Effector memory CD4-positive, alpha-beta T cell (primary cell): ENCODE results near the gene TYMS.

Source experiments
- DNase-seq, 3 donors: peaks; one replicate each; pipeline ENCODE4 v3.0.0-alpha.2; 2020
- H3K27ac ChIP-seq: 2 replicates; pipeline ENCODE4 v1.7.0; 2013; ENCODE audit warnings: mild to moderate bottlenecking, low read length, moderate library complexity; ENCODE audit not compliant: insufficient read depth, poor library complexity, severe bottlenecking
- H3K27me3 ChIP-seq: replicated peaks from 2 replicates; pipeline ENCODE4 v1.7.0; 2013; ENCODE audit warnings: mild to moderate bottlenecking, low read length; ENCODE audit not compliant: insufficient read depth, control insufficient read depth, poor library complexity, severe bottlenecking
- H3K36me3 ChIP-seq: 2 replicates; pipeline ENCODE4 v1.7.0; 2013; ENCODE audit warnings: mild to moderate bottlenecking, low read length, moderate library complexity; ENCODE audit not compliant: control insufficient read depth, insufficient read depth
- H3K4me1 ChIP-seq: 2 replicates; pipeline ENCODE4 v1.7.0; 2013; ENCODE audit warnings: low read length, mild to moderate bottlenecking; ENCODE audit not compliant: control insufficient read depth, insufficient read depth, poor library complexity, severe bottlenecking
- H3K4me3 ChIP-seq: 2 replicates; pipeline ENCODE4 v1.7.0; 2013; ENCODE audit warnings: low read length, low read depth, mild to moderate bottlenecking; ENCODE audit not compliant: insufficient read depth, poor library complexity, severe bottlenecking
- H3K9me3 ChIP-seq: 2 replicates; pipeline ENCODE4 v1.7.0; 2013; ENCODE audit warnings: mild to moderate bottlenecking, low read length, moderate library complexity; ENCODE audit not compliant: control insufficient read depth

TYMS gene

GRCh38 chr18:659597-659996, 2.1 kb downstream of the TYMS start:
- H3K36me3 ChIP-seq, result no peaks in the 10 kb centered on the region
- H3K9me3 ChIP-seq, result no peaks in the 10 kb centered on the region
- peaks cover 10% of the 10 kb centered on the region for H3K4me1 ChIP-seq
- H3K27me3 ChIP-seq, result no peaks in the 10 kb centered on the region
- H3K4me3 ChIP-seq, result no peak overlapping the region
- no peak for DNase-seq
- H3K27ac ChIP-seq, result no peak overlapping the region

DNA sequence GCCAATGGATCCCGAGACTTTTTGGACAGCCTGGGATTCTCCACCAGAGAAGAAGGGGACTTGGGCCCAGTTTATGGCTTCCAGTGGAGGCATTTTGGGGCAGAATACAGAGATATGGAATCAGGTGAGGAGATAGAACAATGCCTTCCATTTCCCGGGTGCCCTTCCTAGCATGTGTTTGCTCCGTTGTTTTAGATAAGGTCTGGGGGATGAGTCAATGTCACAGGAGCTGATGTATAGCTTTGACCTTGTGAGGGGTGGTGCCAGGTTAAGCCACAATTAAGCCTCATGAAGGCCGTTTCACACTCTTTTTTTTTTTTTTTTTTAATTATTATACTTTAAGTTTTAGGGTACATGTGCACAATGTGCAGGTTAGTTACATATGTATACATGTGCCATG, 4.7 kb downstream of the TYMS start:
- no peak overlapping the region for H3K4me3 ChIP-seq
- no peaks in the 10 kb centered on the region for H3K36me3 ChIP-seq
- H3K27me3 ChIP-seq, result no peaks in the 10 kb centered on the region
- no peaks in the 10 kb centered on the region for H3K9me3 ChIP-seq
- DNase-seq, result no peak
- no peak overlapping the region for H3K27ac ChIP-seq
- H3K4me1 ChIP-seq, result peaks cover 7% of the 10 kb centered on the region

GRCh38 chr18:666177-666576, 8.7 kb downstream of the TYMS start:
- Histone ChIP-seq H3K4me1 (no peaks in the 10 kb centered on the region), H3K27me3 (no peaks in the 10 kb centered on the region), H3K4me3 (no peak overlapping the region), H3K27ac (no peak overlapping the region), H3K36me3 (peaks cover 8% of the 10 kb centered on the region), H3K9me3 (no peaks in the 10 kb centered on the region)
- no peak for DNase-seq

DNA sequence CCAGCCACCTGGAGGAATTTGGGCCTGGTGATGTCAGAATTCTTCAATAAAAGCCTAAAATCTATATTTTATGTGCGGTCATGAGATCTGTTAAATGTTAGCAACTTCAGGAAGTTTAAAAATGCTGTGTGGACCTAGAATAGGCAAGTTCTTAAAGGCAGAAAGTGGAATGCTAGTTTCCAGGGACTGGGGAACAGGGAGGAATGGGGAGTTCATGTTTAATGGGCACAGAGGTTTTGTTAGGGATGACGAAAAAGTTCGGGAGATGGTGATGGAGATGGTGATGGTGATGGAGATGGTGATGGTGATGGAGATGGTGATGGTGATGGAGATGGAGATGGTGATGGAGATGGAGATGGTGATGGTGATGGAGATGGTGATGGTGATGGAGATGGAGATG, 9.2 kb downstream of the TYMS start:
- Histone ChIP-seq H3K27ac (no peak overlapping the region), H3K36me3 (peaks cover 8% of the 10 kb centered on the region)
- no peak for DNase-seq

GRCh38 chr18:668260-668659, 10.8 kb downstream of the TYMS start:
- no peaks in the 10 kb centered on the region for H3K27me3 ChIP-seq
- peaks cover 11% of the 10 kb centered on the region for H3K36me3 ChIP-seq
- DNase-seq, result no peak
- no peak overlapping the region for H3K27ac ChIP-seq
- no peaks in the 10 kb centered on the region for H3K4me1 ChIP-seq
- no peaks in the 10 kb centered on the region for H3K9me3 ChIP-seq
- H3K4me3 ChIP-seq, result no peak overlapping the region

More for the DNA sequence above, 9.2 kb downstream of the TYMS start:
- H3K9me3 ChIP-seq, result no peaks in the 10 kb centered on the region
- no peaks in the 10 kb centered on the region for H3K27me3 ChIP-seq
- H3K4me1 ChIP-seq, result no peaks in the 10 kb centered on the region
- H3K4me3 ChIP-seq, result no peak overlapping the region

- no peak overlapping the region for H3K4me3 ChIP-seq
- H3K27me3 ChIP-seq, result no peaks in the 10 kb centered on the region
- no peak for DNase-seq
- no peak overlapping the region for H3K27ac ChIP-seq
- H3K9me3 ChIP-seq, result no peaks in the 10 kb centered on the region
- peaks cover 11% of the 10 kb centered on the region for H3K36me3 ChIP-seq
- no peaks in the 10 kb centered on the region for H3K4me1 ChIP-seq
Observed at GRCh38 chr18:669077-669476, 11.6 kb downstream of the TYMS start.

GRCh38 chr18:670522-670921, 13.1 kb downstream of the TYMS start:
- no peak for DNase-seq
- Histone ChIP-seq H3K4me1 (no peaks in the 10 kb centered on the region), H3K9me3 (no peaks in the 10 kb centered on the region), H3K36me3 (peaks cover 19% of the 10 kb centered on the region), H3K27me3 (no peaks in the 10 kb centered on the region), H3K27ac (no peak overlapping the region), H3K4me3 (no peak overlapping the region)

DNA sequence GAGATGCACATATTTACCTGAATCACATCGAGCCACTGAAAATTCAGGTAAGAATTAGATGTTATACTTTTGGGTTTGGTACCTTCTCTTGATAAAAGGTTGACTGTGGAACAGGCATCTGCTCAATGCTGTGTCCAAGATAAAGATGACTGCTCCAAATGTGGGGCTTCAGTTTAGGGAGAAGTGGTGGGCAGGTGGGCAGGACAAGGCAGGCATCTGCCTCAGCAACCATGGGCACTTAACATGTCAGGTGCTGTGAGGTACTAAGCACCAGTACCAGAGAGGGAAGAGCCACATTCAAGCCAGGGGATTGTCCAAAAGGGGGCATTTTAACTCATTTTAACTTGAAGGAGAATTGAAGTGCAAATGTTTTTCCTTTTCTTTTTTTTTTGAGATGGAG, 14.0 kb downstream of the TYMS start:
- DNase-seq, result no peak
- H3K4me3 ChIP-seq, result no peak overlapping the region
- no peaks in the 10 kb centered on the region for H3K9me3 ChIP-seq
- no peaks in the 10 kb centered on the region for H3K4me1 ChIP-seq
- no peak overlapping the region for H3K27ac ChIP-seq
- H3K27me3 ChIP-seq, result no peaks in the 10 kb centered on the region
- H3K36me3 ChIP-seq, result peaks cover 19% of the 10 kb centered on the region

- Histone ChIP-seq H3K9me3 (no peaks in the 10 kb centered on the region), H3K27ac (no peak overlapping the region), H3K4me1 (no peaks in the 10 kb centered on the region), H3K4me3 (no peak overlapping the region), H3K27me3 (no peaks in the 10 kb centered on the region), H3K36me3 (peaks cover 19% of the 10 kb centered on the region)
- DNase-seq, result no peak
Observed at GRCh38 chr18:673317-673716, 15.9 kb downstream of the TYMS start.

DNA sequence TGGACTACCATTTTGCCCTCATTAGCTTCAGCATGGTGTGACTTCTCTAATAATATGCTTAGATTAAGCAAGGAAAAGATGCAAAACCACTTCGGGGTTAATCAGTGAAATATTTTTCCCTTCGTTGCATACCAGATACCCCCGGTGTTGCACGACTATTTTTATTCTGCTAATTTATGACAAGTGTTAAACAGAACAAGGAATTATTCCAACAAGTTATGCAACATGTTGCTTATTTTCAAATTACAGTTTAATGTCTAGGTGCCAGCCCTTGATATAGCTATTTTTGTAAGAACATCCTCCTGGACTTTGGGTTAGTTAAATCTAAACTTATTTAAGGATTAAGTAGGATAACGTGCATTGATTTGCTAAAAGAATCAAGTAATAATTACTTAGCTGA, 16.3 kb downstream of the TYMS start:
- no peak for DNase-seq
- Histone ChIP-seq H3K4me1 (no peaks in the 10 kb centered on the region), H3K36me3 (peaks cover 23% of the 10 kb centered on the region), H3K9me3 (no peaks in the 10 kb centered on the region), H3K27ac (no peak overlapping the region), H3K4me3 (no peak overlapping the region), H3K27me3 (no peaks in the 10 kb centered on the region)

DNA sequence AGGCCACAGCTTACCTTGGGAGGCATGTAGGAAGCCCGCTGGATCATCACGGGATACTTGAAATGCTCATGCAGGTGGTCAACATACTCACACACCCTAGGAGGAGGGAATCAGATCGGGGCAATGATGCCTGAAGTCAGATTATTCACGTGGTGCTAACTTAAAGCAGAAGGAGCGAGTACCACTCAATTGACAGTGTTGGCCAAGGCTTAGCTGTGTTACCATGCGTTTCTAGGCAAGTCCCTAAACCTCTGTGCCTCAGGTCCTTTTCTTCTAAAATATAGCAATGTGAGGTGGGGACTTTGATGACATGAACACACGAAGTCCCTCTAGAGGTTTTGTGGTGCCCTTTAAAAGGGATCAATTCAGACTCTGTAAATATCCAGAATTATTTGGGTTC, 17.9 kb downstream of the TYMS start:
- Histone ChIP-seq H3K36me3 (peaks cover 30% of the 10 kb centered on the region), H3K27me3 (no peaks in the 10 kb centered on the region), H3K9me3 (no peaks in the 10 kb centered on the region), H3K4me1 (no peaks in the 10 kb centered on the region), H3K27ac (no peak overlapping the region), H3K4me3 (no peak overlapping the region)
- no peak for DNase-seq
